Caco-2 (cell line): ENCODE data around the gene GANAB. TPM values are rescaled to one million over a fixed set of nuclear protein-coding genes. Genes with fewer than 3 reads are reported as not detected.

Experiments used
- BruUV-seq: library from RNA; stranded (reverse); fragments of 400-500 nt; replicated peaks from 2 replicates; lab custom pipeline; 2021; lab: Mats Ljungman, UMichigan
- CTCF ChIA-PET: fragments of 300-600 bp; sonication (Branson Sonifier 250); formaldehyde crosslinking; loops from one replicate; lab custom pipeline; 2022; ENCODE audit warnings: antibody characterized with exemption; lab: Charles Lee
- POLR2A ChIA-PET: fragments of 300-600 bp; sonication (Branson Sonifier 250); formaldehyde crosslinking; loops from one replicate; lab custom pipeline; 2022; ENCODE audit warnings: antibody characterized with exemption; lab: Charles Lee
- DNase-seq, 2 experiments: peaks; one replicate each; pipeline versions ENCODE4 v3.0.0 to v3.0.0-alpha.2; 2020 to 2022
- H3K27me3 ChIP-seq: replicated peaks from 2 replicates; pipeline ENCODE4 v1.6.0; 2011; ENCODE audit warnings: low read length; ENCODE audit not compliant: control insufficient read depth, insufficient read depth
- H3K36me3 ChIP-seq: 2 replicates; pipeline ENCODE4 v1.5.1; 2011; ENCODE audit warnings: low read length; ENCODE audit not compliant: control insufficient read depth, insufficient read depth
- H3K4me1 ChIP-seq: fragments of 250-450 bp; sonication (Bioruptor Pico); 2 replicates; pipeline ENCODE4 v1.5.1; 2020; ENCODE audit warnings: mild to moderate bottlenecking
- H3K4me3 ChIP-seq: 2 replicates; pipeline ENCODE4 v1.5.1; 2011; ENCODE audit warnings: low read depth, mild to moderate bottlenecking, control low read depth, low read length
- H3K9me3 ChIP-seq: fragments of 250-450 bp; sonication (Bioruptor Pico); 2 replicates; pipeline ENCODE4 v1.5.1; 2020; ENCODE audit warnings: mild to moderate bottlenecking, moderate library complexity
- H3K27ac Mint-ChIP-seq: one replicate; pipeline ENCODE4 v1.8.0; 2022; ENCODE audit warnings: mixed read lengths; ENCODE audit not compliant: unreplicated experiment
- H3K27me3 Mint-ChIP-seq: one replicate; pipeline ENCODE4 v1.8.0; 2022; ENCODE audit warnings: mixed read lengths; ENCODE audit not compliant: insufficient read depth, unreplicated experiment
- H3K36me3 Mint-ChIP-seq: one replicate; pipeline ENCODE4 v1.8.0; 2022; ENCODE audit warnings: mild to moderate bottlenecking, mixed read lengths; ENCODE audit not compliant: insufficient read depth, unreplicated experiment
- H3K4me1 Mint-ChIP-seq: one replicate; pipeline ENCODE4 v1.8.0; 2022; ENCODE audit warnings: low read depth, mixed read lengths; ENCODE audit not compliant: unreplicated experiment
- H3K4me3 Mint-ChIP-seq: one replicate; pipeline ENCODE4 v1.8.0; 2022; ENCODE audit warnings: mild to moderate bottlenecking, moderate library complexity, mixed read lengths; ENCODE audit not compliant: unreplicated experiment
- H3K9me3 Mint-ChIP-seq: one replicate; pipeline ENCODE4 v1.8.0; 2022; ENCODE audit warnings: mixed read lengths; ENCODE audit not compliant: unreplicated experiment
- intact Hi-C: fragments of 100-400 bp; cut with micrococcal nuclease; formaldehyde crosslinking; loops from one replicate; pipeline ENCODE4 v1.10.0; 2022; ENCODE audit not compliant: unreplicated experiment
- total RNA-seq: library from RNA; stranded (reverse); gene quantifications from 2 replicates; pipeline ENCODE4 v1.2.3, GENCODE V29; 2022
- TF ChIP-seq, protein P1 (sequence below), 2 experiments: fragments of 200-600 bp in 1 of 2; IDR thresholded peaks; 1 replicate in 1 of 2; 2 replicates in 1 of 2; pipeline versions ENCODE4 v1.5.1 to v1.8.0; 2011 to 2022; ENCODE audit warnings: antibody characterized with exemption in 1 of 2, control low read depth in 1 of 2, inconsistent platforms in 1 of 2, low read depth in 1 of 2, low read length in 1 of 2, mild to moderate bottlenecking in 1 of 2, moderate library complexity in 1 of 2; ENCODE audit not compliant: insufficient read depth in 1 of 2, severe bottlenecking in 1 of 2, unreplicated experiment in 1 of 2

The GANAB gene
- total RNA-seq, 1 experiment from 2014 or later, result 442 TPM

GRCh38 chr11:62664405-62665074 lies 18.1 kb upstream of the GANAB start:
- Mint-ChIP-seq H3K4me3 (peak overlapping the region; percentile 99), H3K36me3 (peaks cover 78% of the 10 kb centered on the region), H3K27me3 (no peaks in the 10 kb centered on the region), H3K4me1 (peaks cover 4% of the 10 kb centered on the region), H3K9me3 (no peaks in the 10 kb centered on the region), H3K27ac (peak overlapping the region; percentile 97)
- Histone ChIP-seq H3K27me3 (no peaks in the 10 kb centered on the region), H3K4me1 (peaks cover 9% of the 10 kb centered on the region), H3K4me3 (peak overlapping the region; percentile 50), H3K36me3 (peaks cover 7% of the 10 kb centered on the region), H3K9me3 (no peaks in the 10 kb centered on the region)
- POLR2A ChIA-PET, result interaction anchor here (0.6 to 2.1 kb wide), 32 partner anchors 8 to 238 kb away, joined by 3 to 56 read pairs (median 6); partner anchors contain the start of genes B3GAT3, EEF1G, GANAB and HNRNPUL2
- CTCF ChIA-PET, result interaction anchor here (0.8 to 2.1 kb wide), 11 partner anchors 11 to 122 kb away, joined by 3 to 12 read pairs (median 5); partner anchors contain the start of genes B3GAT3, EEF1G, INTS5 and TAF6L
- TF ChIP-seq, protein P1, sequence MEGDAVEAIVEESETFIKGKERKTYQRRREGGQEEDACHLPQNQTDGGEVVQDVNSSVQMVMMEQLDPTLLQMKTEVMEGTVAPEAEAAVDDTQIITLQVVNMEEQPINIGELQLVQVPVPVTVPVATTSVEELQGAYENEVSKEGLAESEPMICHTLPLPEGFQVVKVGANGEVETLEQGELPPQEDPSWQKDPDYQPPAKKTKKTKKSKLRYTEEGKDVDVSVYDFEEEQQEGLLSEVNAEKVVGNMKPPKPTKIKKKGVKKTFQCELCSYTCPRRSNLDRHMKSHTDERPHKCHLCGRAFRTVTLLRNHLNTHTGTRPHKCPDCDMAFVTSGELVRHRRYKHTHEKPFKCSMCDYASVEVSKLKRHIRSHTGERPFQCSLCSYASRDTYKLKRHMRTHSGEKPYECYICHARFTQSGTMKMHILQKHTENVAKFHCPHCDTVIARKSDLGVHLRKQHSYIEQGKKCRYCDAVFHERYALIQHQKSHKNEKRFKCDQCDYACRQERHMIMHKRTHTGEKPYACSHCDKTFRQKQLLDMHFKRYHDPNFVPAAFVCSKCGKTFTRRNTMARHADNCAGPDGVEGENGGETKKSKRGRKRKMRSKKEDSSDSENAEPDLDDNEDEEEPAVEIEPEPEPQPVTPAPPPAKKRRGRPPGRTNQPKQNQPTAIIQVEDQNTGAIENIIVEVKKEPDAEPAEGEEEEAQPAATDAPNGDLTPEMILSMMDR (IDR thresholded peaks at IDR 0.05; ENCODE audit: insufficient read depth in 1 of 2, low read depth in 1 of 2, low read length in 1 of 2, severe bottlenecking in 1 of 2, unreplicated experiment in 1 of 2), result no peak
- peak; percentile 71 to 75 for DNase-seq
- TSS peak; percentile 53 for BruUV-seq
- intact Hi-C loops, result loop anchor here (1.0 to 2.0 kb wide), 3 partner anchors 11 to 42 kb away; partner anchors contain the start of genes GANAB and INTS5

- Histone ChIP-seq H3K36me3 (no peaks in the 10 kb centered on the region), H3K4me3 (no peak overlapping the region), H3K9me3 (no peaks in the 10 kb centered on the region), H3K4me1 (0 out of 2 replicates have a peak, but pooled peaks cover 4% of the 10 kb centered on the region), H3K27me3 (no peaks in the 10 kb centered on the region)
- no TSS peak for BruUV-seq
- ChIA-PET POLR2A (interaction anchor here (0.5 to 2.8 kb wide), 5 partner anchors 8 to 162 kb away, joined by 3 to 33 read pairs (median 5); partner anchors contain the start of genes C11orf98, CSKMT, LBHD1 and TUT1), CTCF (interaction anchor here (0.6 kb wide), 1 partner anchor 446 kb away, joined by 3 read pairs; no protein-coding TSS in a partner anchor)
- Mint-ChIP-seq H3K4me1 (peaks cover 7% of the 10 kb centered on the region), H3K4me3 (no peak overlapping the region), H3K27me3 (no peaks in the 10 kb centered on the region), H3K27ac (no peak overlapping the region), H3K9me3 (no peaks in the 10 kb centered on the region), H3K36me3 (peaks cover 35% of the 10 kb centered on the region)
- no peak for DNase-seq
- TF ChIP-seq, protein P1 (IDR thresholded peaks at IDR 0.05; ENCODE audit: insufficient read depth in 1 of 2, low read depth in 1 of 2, low read length in 1 of 2, severe bottlenecking in 1 of 2, unreplicated experiment in 1 of 2), result no peak
- intact Hi-C loops, result no loop called here
Measured at GRCh38 chr11:62656796-62657429, 10.5 kb upstream of the GANAB start.

GRCh38 chr11:62654297-62654696 lies 7.9 kb upstream of the GANAB start:
- H3K4me3 Mint-ChIP-seq, result peak overlapping the region; percentile 54
- peaks cover 7% of the 10 kb centered on the region for H3K4me1 Mint-ChIP-seq
- Histone ChIP-seq H3K9me3 (no peaks in the 10 kb centered on the region), H3K4me1 (peaks cover 8% of the 10 kb centered on the region; the same call in 1 of the 2 replicates), H3K4me3 (no peak overlapping the region), H3K27me3 (no peaks in the 10 kb centered on the region), H3K36me3 (peaks cover under 1% of the 10 kb centered on the region; the same call in 1 of the 2 replicates)
- no peaks in the 10 kb centered on the region for H3K9me3 Mint-ChIP-seq
- ChIA-PET POLR2A (no interaction called here), CTCF (no interaction called here)
- no peak for DNase-seq
- no peak overlapping the region for H3K27ac Mint-ChIP-seq
- intact Hi-C loops, result no loop called here
- peaks cover 38% of the 10 kb centered on the region for H3K36me3 Mint-ChIP-seq
- BruUV-seq, result no TSS peak
- TF ChIP-seq, protein P1 (IDR thresholded peaks at IDR 0.05; ENCODE audit: insufficient read depth in 1 of 2, low read depth in 1 of 2, low read length in 1 of 2, severe bottlenecking in 1 of 2, unreplicated experiment in 1 of 2), result no peak
- H3K27me3 Mint-ChIP-seq, result no peaks in the 10 kb centered on the region
